GM21447 (cell line): Measurements from ENCODE around the gene WDR70.
"Not testable (repeated sequence)": the region's sequence is repeated elsewhere in the genome, so short reads cannot be mapped to it uniquely, and the experiment has no call there.

Source experiments
- ATAC-seq: cut with Tn5 transposase; IDR thresholded peaks from one replicate; pipeline ENCODE4 v1.9.1; 2021; ENCODE audit not compliant: unreplicated experiment

WDR70 gene

DNA sequence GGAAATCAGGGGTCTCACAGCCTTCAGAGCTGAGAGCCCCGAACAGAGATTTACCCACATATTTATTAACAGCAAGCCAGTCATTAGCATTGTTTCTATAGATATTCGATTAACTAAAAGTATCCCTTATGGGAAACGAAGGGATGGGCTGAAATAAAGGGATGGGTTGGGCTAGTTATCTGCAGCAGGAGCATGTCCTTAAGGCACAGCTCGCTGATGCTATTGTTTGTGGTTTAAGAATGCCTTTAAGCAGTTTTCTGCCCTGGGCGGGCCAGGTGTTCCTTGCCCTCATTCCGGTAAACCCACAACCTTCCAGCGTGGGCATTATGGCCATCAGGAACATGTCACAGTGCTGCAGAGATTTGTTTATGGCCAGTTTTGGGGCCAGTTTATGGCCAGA is 74.1 kb downstream of the WDR70 start:
- not testable (repeated sequence) for ATAC-seq

DNA sequence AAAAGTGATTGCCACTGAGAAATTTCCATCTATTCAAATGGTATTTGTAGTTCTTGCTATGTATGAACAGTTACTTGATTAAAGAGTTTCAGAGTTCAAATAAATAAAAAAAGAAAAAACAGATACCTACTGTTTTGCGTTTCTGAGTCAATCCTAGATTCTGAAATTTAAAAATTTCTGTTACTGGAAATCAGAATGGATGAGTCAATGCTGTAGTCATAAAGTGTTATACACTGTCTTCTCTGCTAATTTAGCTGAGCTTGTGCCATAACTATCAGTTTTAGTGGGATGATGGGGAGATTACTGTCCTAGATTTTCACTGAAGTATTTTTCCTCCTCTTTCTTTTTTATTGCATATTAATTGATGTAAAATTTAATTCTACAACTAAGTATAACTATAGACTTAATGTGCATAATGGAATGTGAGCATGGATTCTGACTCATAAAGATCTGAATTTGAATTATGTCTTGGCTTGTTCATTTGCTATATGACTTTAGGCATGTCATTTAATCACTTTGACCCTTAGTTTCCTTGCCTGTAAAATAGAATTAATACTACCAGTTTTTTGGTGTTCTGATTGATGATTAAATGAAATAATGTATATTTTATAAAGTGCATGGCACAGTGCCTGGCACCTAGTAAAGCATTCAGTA is 75.4 kb downstream of the WDR70 start:
- ATAC-seq = not testable (repeated sequence)

- ATAC-seq = not testable (repeated sequence)
Observed at GRCh38 chr5:37463191-37464051, 84.3 kb downstream of the WDR70 start.

GRCh38 chr5:37464581-37464980 is 85.5 kb downstream of the WDR70 start:
- not testable (repeated sequence) for ATAC-seq

- not testable (repeated sequence) for ATAC-seq
Observed at GRCh38 chr5:37469383-37469782, 90.3 kb downstream of the WDR70 start.

DNA sequence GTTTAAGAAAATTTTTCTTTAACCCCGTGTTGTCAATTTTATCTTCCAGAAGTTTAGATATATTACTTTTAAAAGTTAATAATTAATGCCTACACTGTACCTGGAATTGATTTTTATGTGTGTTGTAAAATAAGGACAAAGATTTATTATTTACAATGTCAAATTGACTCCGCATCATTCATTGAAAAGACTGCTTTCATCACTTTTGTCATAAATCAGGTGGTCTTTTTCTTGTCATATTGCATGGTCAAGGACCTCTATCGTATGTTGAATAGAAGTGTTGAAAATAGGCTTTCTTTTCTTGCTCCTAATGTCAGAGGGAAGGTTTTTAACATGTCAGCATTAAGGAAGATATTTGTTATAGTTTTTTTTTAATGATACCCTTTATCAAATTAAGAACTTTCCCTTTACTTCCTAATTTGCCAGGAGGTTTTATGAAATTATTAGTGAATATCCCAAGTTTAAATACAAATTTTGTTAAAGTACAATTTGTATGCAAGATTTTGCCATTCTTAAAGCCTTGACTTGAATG is 92.6 kb downstream of the WDR70 start:
- ATAC-seq = no peak

DNA sequence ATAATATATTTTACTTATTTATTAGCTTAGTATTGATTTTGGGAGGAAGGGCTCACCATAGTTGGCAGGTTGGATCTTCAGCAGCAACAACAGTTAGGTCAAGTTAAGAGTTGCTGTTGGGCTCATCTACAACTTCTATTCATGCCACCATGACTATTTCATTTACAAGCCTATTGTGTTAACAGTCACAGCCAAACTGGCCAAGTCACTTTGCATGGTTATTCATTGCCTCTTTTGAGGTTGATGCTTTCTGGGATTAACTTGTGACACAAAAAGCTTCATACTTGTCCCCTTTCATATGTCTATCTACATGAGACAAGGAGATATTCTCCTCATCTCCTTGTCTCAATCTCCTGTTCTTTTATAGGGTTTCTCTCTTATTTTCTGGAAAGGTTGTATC is 98.3 kb downstream of the WDR70 start:
- ATAC-seq = no peak

DNA sequence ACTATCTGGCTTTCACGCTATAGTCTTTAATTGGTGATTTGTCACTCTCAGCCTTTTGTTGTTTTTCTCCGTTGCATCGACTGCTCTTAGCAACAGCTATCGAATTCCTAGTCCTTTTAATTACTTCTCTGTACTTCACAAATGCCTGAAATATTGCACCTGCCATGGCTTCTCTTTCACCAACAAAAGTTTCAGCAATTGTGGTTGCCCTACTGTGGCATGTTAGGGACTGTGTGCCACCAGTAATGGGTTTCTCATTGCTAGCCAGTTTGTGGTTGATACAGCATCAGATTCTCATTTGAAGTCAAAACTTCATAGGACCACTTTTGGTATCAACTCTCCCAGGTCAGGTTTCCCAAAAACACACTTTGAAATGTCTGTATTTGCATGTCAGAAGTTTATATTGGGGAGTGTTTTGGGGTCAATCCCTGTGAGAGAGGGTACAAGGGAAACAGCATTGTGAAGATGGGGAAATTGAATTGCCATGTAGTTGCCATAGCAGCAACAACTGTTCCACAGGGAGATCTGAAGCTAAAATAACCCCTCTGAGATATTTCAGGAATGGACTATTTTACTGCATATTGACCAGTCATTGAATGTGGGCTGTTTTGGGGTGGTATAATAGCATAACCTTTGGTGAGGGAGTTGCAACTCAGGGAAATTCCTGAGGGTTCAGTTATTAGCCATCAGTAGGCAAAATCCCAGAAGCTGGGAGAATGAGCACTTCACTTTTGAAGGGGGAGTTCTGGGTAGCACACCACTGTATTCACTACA is 99.2 kb downstream of the WDR70 start:
- no peak for ATAC-seq

DNA sequence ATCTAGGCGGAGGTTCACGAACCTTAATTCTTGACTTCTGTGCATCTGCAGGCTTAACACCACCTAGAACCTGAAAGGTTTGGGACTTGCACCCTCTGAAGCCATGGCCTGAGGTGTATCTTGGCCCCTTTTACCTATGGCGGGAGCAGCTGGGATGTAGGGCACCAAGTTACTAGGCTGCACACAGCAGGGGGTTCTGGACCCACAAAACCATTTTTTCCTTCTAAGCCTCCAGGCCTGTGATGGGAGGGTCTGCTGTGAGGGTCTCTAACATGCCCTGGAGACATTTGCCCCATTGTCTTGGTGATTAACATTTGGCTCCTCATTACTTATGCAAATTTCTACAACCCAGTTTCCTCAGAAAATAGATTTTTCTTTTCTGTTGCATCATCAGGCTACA is 102.3 kb downstream of the WDR70 start:
- not testable (repeated sequence) for ATAC-seq

GRCh38 chr5:37490120-37490810 is 111.1 kb downstream of the WDR70 start:
- ATAC-seq = no peak

DNA sequence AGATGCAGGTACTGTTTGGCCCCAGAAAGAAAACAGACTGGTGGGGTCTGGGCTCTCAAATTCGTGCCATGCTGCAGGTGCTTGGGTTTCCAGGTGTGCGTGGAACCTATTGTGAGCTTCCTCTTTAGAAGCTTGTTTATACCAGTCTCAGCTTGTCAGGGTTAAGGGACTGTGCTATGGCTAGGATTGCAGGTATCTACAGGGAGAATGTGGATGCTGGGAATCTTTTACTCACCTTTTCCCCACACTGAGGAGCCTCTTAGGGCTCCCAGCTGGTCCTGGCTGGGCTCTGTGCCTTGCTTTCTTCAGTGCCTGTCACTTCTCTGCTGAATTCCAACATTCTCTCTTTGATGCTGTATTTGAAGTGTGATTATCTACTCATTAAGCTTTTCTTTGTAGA is 111.8 kb downstream of the WDR70 start:
- no peak for ATAC-seq

GRCh38 chr5:37492778-37493555 is 113.8 kb downstream of the WDR70 start:
- no peak for ATAC-seq

DNA sequence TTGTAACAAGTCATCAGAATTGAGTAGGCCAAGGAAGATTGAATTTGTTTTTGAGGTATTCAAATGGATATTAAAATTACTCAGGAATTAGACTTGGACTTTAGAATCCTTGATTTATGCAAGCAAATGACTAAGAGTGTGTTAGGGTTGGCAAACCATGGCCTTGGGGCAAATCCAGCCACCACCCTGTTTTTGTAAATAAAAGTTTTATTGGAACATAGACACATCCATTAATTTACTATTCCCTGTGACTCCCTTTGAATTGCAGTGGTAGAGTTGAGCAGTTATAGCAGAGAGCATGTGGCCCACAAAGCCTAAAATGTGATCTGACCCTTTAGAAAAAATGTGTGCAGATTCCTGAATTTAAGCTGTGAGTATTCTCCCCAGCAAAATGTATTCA is 115.6 kb downstream of the WDR70 start:
- ATAC-seq = no peak

- no peak for ATAC-seq
Observed at GRCh38 chr5:37495210-37495609, 116.1 kb downstream of the WDR70 start.

- no peak for ATAC-seq
Observed at GRCh38 chr5:37495668-37496347, 116.7 kb downstream of the WDR70 start.

- ATAC-seq = no peak
Observed at GRCh38 chr5:37496902-37497445, 117.9 kb downstream of the WDR70 start.

GRCh38 chr5:37501152-37501551 is 122.0 kb downstream of the WDR70 start:
- no peak for ATAC-seq

- ATAC-seq = no peak
Observed at GRCh38 chr5:37506241-37506640, 127.1 kb downstream of the WDR70 start.

- no peak for ATAC-seq
Observed at GRCh38 chr5:37506722-37507121, 127.6 kb downstream of the WDR70 start.
